HG02610 (cell line): ENCODE data around the gene CALCOCO2.
"Not testable (repeated sequence)": the region's sequence is repeated elsewhere in the genome, so short reads cannot be mapped to it uniquely, and the experiment has no call there.

Experiments used
- ATAC-seq: cut with Tn5 transposase; IDR thresholded peaks from one replicate; pipeline ENCODE4 v1.9.1; 2021; ENCODE audit warnings: mild to moderate bottlenecking, moderate library complexity; ENCODE audit not compliant: unreplicated experiment

CALCOCO2 gene

DNA sequence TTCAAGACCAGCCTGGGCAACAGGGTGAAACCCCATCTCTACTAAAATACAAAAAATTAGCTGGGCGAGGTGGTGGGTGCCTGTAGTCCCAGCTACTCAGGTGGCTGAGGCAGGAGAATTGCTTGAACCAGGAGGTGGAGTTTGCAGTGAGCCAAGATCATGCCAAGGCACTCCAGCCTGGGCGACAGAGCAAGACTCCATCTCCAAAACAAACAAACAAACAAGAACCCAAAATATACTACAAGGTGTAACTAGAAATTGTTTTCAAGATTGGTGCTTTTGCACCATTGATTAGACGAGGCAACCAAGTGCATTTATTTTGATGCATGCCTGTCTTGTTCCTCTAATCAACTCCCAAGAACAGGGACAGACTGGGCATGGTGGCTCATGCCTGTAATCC lies 41.6 kb downstream of the CALCOCO2 start:
- not testable (repeated sequence) for ATAC-seq

DNA sequence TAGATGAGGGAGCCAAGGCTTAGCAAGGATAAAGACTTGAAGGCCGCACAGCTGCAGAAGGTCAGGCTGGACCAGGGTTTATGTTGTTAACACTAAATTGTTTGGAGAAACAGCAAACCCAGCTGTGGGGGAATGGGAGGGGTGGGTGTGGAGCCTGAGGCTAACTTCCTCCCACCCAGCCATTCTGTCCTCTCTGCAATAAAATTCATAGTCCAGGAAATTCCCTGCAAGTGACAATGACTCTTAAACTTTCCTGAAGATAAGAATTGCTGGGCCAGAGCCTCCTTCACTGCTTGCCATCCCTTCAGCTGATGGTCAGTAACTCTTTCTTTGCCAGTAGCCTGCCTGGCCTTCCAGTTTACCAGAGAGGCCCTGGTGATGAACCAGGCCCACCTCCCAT lies 42.4 kb downstream of the CALCOCO2 start:
- no peak for ATAC-seq

- ATAC-seq = no peak
Measured at GRCh38 chr17:48873696-48874443, 43.0 kb downstream of the CALCOCO2 start.

DNA sequence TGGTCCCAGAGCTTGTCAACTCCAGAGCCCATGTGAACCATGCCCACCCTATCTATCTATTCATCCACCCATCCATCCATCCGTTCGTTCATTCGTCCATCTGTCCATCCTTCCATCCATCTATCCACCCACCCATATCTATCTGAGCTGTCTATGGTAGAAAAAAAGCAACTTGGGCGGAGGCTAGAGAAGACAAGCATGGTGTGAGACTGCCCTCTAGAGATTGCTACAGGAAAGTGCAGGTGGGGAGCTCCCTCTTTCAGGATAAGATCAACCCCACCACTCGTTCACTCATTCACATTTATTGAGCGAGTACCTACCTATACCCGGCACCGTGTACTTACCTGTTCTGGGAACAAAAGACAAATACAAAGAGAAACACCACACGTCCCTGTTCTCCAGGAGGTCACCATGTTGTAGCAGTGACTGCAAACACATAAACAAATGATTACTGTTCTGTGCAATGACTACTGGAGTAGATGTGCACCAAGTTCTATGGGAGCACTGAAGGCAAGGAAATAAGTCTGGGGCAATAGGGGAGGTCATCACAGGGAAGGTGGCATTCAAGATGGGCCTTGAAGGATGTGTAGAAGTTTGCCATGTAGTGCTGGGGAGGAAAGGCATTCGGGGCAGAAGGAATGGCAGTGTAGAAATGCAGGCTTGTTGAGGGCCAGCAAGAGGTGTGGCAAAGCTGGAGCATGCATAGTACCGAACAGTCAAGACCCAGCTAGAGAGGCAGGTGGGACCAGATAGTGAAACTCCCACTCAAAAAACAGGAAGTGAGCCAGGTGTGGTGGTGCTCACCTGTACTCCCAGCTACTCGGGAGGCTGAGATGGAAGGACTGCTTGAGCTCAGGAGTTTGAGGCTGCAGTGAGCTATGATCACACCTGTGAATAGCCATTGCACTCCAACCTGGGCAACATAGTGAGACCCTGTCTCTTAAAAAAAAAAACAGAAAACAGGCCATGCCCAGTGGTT lies 48.4 kb downstream of the CALCOCO2 start:
- peak; percentile 40 for ATAC-seq

DNA sequence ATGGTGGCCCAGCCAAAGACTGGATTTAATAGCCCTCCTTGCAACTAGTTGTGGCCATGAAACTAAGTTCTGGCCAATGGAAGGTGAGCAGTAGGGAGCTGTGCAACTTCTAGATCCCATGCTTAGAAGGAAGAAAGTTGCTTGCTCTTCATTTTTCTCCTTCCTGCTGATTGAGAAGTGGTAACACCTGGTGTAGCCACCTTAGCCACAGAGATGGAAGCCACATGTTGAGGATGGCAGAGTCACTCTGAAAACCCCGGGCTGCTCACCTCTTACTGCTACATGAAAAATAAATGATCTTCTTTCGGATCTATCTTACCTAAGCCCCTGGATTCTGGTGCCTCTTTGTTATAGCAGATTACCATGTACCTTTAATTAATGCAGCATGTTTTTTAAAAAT lies 51.4 kb downstream of the CALCOCO2 start:
- no peak for ATAC-seq

DNA sequence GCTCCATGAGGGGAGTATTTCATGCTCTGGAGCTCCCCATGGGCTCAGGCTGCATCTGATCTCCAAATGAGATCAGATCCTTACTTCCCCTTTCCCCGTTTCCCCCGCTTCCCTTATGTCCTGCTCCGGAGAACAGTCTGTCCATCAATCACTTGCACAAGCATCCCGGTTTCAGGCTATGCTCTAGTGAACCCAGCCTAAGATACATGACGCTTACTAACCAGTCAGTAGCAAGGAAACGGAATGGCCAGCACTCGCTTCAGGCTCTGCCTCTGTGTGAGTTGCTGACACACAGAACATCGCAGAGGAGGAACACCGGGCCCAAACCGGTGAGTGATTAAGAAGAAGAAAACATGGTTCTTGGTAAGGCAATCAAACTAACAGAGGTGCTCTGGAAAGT lies 52.3 kb downstream of the CALCOCO2 start:
- ATAC-seq = no peak

DNA sequence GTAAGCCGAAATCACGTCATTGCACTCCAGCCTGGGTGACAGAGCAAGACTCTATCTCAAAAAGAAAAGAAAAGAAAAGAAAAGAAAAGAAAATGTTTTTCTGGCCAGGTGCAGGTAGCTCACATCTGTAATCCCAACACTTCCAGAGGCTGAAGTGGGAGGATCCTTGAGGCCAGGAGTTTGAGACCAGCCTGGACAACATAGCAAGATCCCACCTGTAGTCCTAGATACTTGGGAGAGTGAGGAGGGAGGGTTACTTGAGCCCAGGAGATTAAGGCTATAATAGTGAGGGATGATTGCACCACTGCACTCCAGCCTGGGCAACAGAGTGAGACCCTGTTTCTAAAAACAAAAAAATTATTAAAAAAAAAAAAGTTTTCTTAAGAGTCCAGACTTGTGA lies 59.3 kb downstream of the CALCOCO2 start:
- no peak for ATAC-seq

GRCh38 chr17:48892940-48893645 lies 62.3 kb downstream of the CALCOCO2 start:
- no peak for ATAC-seq

GRCh38 chr17:48893646-48894508 lies 63.0 kb downstream of the CALCOCO2 start:
- ATAC-seq = no peak

GRCh38 chr17:48894886-48895285 lies 64.1 kb downstream of the CALCOCO2 start:
- ATAC-seq = no peak

DNA sequence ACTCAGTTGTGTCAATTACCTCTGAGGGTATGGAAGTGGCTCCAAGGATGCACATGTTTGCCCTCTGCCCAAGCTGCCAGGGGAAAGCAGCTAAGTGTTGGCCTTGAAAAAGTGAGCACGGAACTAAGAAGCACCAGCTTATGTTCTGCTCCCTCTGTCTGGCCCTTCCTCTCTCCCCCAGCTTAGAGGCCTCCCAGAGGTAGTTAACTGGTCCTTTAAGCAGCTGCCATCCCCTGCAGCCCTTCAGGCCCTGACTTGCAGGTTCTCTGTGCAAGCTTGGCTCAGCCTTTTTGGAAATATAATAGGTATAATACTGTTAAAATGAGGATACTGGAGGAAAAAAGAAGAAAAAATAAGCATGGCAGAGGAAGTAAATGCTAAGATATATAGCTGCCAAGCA lies 70.4 kb downstream of the CALCOCO2 start:
- no peak for ATAC-seq

GRCh38 chr17:48903401-48903800 lies 72.6 kb downstream of the CALCOCO2 start:
- no peak for ATAC-seq

GRCh38 chr17:48904428-48904827 lies 73.6 kb downstream of the CALCOCO2 start:
- no peak for ATAC-seq

GRCh38 chr17:48905987-48906515 lies 75.2 kb downstream of the CALCOCO2 start:
- no peak for ATAC-seq

- ATAC-seq = no peak
Measured at GRCh38 chr17:48907713-48908046, 76.8 kb downstream of the CALCOCO2 start.

GRCh38 chr17:48908047-48908843 lies 77.4 kb downstream of the CALCOCO2 start, which contains the start of gene UBE2Z:
TSS of gene UBE2Z (plus strand) at chr17:48908407. CDS start at chr17:48908504, 97 bp downstream.
- ATAC-seq = peak; percentile 74

DNA sequence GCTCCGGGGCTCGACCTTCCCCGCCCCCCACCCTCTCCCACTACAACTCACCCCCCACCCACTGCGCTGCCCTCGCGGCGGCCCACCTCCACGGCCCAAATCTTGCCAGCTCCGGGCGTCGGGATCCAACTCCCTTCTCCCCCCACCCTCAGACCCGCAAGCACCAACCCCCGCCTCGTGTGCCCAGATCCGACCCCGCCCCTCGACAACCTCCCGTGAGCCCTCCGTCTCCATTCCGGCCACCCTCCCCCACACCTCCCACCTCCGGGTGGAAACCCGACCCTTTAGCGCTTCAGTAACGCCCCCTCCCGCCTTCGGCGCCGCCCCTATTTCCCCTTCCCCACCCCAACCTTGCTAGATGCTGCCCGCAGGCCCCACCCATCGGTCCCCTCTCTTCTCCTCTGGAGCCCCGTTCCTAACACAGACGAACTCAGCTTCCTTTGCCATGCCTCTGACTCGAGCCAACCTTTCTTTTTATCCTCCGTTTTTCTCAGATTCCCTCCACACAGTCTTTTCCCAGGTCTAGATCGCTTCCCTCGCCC lies 78.1 kb downstream of the CALCOCO2 start:
- ATAC-seq = peak; percentile 35

DNA sequence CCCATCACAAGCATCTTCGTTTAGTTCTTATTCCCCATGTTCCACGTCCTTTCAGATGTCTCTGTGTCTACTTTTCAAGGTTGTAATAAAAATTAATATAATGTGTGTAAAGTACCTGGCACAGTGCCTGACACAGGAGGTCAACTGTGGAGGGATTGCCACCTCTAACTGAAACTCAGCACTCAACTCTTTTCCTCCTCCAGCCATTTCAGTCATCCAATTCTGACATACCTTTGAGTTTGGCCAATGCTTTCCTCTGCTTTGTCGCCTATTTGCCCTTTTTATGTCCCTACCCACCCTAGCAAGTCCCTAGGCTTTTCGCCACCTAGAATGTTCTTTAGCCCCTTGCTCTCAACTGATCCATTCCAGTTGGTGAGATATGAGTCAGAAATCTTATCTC lies 78.9 kb downstream of the CALCOCO2 start:
- ATAC-seq = no peak

DNA sequence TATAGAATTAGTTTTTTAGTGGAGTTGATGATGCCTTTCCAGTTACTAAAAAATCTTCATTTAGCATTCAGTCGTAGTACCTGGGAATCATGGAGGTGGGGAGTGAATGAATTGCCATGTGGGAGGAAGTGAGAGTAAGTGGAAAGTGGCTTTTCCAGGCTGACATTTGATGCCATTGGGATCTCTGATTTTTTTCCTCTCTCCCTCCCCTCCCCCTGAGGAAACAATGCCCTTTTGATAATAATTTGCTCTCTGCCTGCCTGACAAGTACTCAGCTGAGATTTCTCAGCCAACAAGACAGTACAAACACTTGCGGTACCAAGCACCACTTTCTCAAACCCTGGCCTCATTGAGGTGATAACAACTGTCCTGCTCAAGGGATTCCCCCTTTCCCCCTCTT lies 79.5 kb downstream of the CALCOCO2 start:
- no peak for ATAC-seq
